A673 (cell line): Measurements from ENCODE around the gene FGF12. TPM values are rescaled to one million over a fixed set of nuclear protein-coding genes. Genes with fewer than 3 reads are reported as not detected.
A peak's percentile ranks its signal among the peaks of the same experiment; 100 is the strongest.

ENCODE experiments used
- BruUV-seq: library from RNA; stranded (reverse); fragments of 400-500 nt; replicated peaks from 2 replicates; lab custom pipeline; 2021; lab: Mats Ljungman, UMichigan
- CTCF ChIA-PET: fragments of 300-600 bp; sonication (Branson Sonifier 250); formaldehyde crosslinking; loops from one replicate; lab custom pipeline; 2022; ENCODE audit warnings: antibody characterized with exemption; lab: Charles Lee
- POLR2A ChIA-PET: fragments of 300-600 bp; sonication (Branson Sonifier 250); formaldehyde crosslinking; loops from one replicate; lab custom pipeline; 2022; ENCODE audit warnings: antibody characterized with exemption; ENCODE audit not compliant: low non-redundant PET; lab: Charles Lee
- DNase-seq: peaks from one replicate; pipeline ENCODE4 v3.0.0-alpha.2; 2015; ENCODE audit warnings: low spot score
- H3K27ac ChIP-seq: fragments of 200-600 bp; sonication (generic); 2 replicates; pipeline ENCODE4 v1.5.1; 2016; ENCODE audit warnings: mixed run types, low read depth, mild to moderate bottlenecking, mixed read lengths, antibody characterized with exemption, low read length; ENCODE audit not compliant: poor library complexity, severe bottlenecking
- H3K27me3 ChIP-seq: fragments of 200-600 bp; sonication (generic); replicated peaks from 2 replicates; pipeline ENCODE4 v1.6.1; 2017; ENCODE audit warnings: mixed run types, low read depth, mild to moderate bottlenecking, mixed read lengths, antibody characterized with exemption, low read length; ENCODE audit not compliant: insufficient read depth, poor library complexity
- H3K36me3 ChIP-seq: fragments of 200-600 bp; sonication (generic); 2 replicates; pipeline ENCODE4 v1.6.1; 2016; ENCODE audit warnings: mixed run types, mild to moderate bottlenecking, mixed read lengths, antibody characterized with exemption, low read length; ENCODE audit not compliant: insufficient read depth, poor library complexity, severe bottlenecking
- H3K4me1 ChIP-seq: fragments of 200-600 bp; sonication (generic); 2 replicates; pipeline ENCODE4 v1.6.1; 2017; ENCODE audit warnings: mixed run types, mild to moderate bottlenecking, mixed read lengths, antibody characterized with exemption, low read length; ENCODE audit not compliant: insufficient read depth, poor library complexity, severe bottlenecking
- H3K4me3 ChIP-seq: fragments of 200-600 bp; sonication (generic); 2 replicates; pipeline ENCODE4 v1.5.1; 2016; ENCODE audit warnings: low read depth, mixed run types, mild to moderate bottlenecking, mixed read lengths, low read length; ENCODE audit not compliant: poor library complexity, severe bottlenecking
- H3K9me3 ChIP-seq: fragments of 200-600 bp; sonication (generic); 2 replicates; pipeline ENCODE4 v1.6.1; 2016; ENCODE audit warnings: mixed run types, low read depth, mild to moderate bottlenecking, mixed read lengths, antibody characterized with exemption, low read length; ENCODE audit not compliant: poor library complexity, severe bottlenecking
- EZH2 ChIP-seq: fragments of 200-600 bp; sonication (generic); IDR thresholded peaks from 2 replicates; pipeline ENCODE4 v1.6.1; 2017; ENCODE audit warnings: borderline replicate concordance, low read depth, mild to moderate bottlenecking, mixed read lengths, antibody characterized with exemption, low read length; ENCODE audit not compliant: poor library complexity, severe bottlenecking
- intact Hi-C: fragments of 100-400 bp; cut with micrococcal nuclease; formaldehyde crosslinking; loops from one replicate; pipeline ENCODE4 v1.10.0; 2022; ENCODE audit not compliant: unreplicated experiment
- total RNA-seq: library from RNA; stranded (reverse); gene quantifications from 2 replicates; pipeline ENCODE4 v1.2.3, GENCODE V29; 2021
- TF ChIP-seq, protein P1 (sequence below): fragments of 300-800, 200-600 bp; sonication (generic); conservative IDR thresholded peaks from 2 replicates; pipeline ENCODE4 v1.5.1; 2017; ENCODE audit warnings: low read depth, mild to moderate bottlenecking, antibody characterized with exemption, low read length, moderate library complexity, mixed read lengths

The FGF12 gene
- total RNA-seq, 1 experiment from 2014 or later = 2.3 TPM

DNA sequence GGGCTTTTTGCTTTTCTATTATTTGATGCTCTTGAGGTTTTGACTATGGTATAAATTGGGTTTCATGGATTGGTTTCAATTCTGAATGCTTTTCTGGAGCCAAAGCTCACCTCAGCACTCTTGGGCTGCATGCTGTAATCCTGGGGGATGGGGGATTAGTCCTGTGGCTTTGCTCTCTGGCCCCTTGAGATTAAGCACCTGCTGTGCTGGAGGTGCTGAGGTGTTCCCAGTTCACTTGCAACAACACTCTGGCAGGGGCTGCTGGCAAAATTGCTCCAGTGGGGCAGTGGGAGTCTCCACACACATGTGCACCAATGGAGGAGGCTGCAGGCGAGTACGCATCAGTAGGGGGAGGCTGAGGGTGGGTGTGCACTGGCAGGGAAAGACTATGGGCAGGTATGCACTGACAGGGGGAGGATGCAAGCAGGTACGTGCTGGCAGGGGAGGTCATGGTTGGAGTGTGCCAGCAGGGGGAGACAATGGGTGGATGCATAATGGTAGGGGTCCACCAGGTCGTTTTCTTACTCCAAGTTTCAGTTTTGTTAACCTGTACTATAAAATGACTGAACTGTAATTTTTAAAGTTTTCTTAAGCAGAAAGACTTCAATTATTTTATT, 489.2 kb downstream of the FGF12 start:
- ChIA-PET POLR2A (no interaction called here), CTCF (no interaction called here)
- H3K36me3 ChIP-seq = no peaks in the 10 kb centered on the region
- no peaks in the 10 kb centered on the region for H3K27me3 ChIP-seq
- no peaks in the 10 kb centered on the region for H3K9me3 ChIP-seq
- H3K27ac ChIP-seq = no peak overlapping the region
- TF ChIP-seq EZH2 = no peak
- TF ChIP-seq, protein P1, sequence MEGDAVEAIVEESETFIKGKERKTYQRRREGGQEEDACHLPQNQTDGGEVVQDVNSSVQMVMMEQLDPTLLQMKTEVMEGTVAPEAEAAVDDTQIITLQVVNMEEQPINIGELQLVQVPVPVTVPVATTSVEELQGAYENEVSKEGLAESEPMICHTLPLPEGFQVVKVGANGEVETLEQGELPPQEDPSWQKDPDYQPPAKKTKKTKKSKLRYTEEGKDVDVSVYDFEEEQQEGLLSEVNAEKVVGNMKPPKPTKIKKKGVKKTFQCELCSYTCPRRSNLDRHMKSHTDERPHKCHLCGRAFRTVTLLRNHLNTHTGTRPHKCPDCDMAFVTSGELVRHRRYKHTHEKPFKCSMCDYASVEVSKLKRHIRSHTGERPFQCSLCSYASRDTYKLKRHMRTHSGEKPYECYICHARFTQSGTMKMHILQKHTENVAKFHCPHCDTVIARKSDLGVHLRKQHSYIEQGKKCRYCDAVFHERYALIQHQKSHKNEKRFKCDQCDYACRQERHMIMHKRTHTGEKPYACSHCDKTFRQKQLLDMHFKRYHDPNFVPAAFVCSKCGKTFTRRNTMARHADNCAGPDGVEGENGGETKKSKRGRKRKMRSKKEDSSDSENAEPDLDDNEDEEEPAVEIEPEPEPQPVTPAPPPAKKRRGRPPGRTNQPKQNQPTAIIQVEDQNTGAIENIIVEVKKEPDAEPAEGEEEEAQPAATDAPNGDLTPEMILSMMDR = peak; percentile 36
- no peak for DNase-seq
- BruUV-seq = no TSS peak
- intact Hi-C loops = no loop called here
- no peaks in the 10 kb centered on the region for H3K4me1 ChIP-seq
- H3K4me3 ChIP-seq = no peak overlapping the region

GRCh38 chr3:192229866-192230265, 497.5 kb downstream of the FGF12 start:
- no peaks in the 10 kb centered on the region for H3K36me3 ChIP-seq
- H3K27me3 ChIP-seq = no peaks in the 10 kb centered on the region
- intact Hi-C loops = no loop called here
- ChIA-PET CTCF (no interaction called here), POLR2A (no interaction called here)
- H3K9me3 ChIP-seq = no peaks in the 10 kb centered on the region
- no TSS peak for BruUV-seq
- no peaks in the 10 kb centered on the region for H3K4me1 ChIP-seq
- H3K4me3 ChIP-seq = no peak overlapping the region
- no peak overlapping the region for H3K27ac ChIP-seq
- TF ChIP-seq, protein P1 = no peak
- TF ChIP-seq EZH2 = no peak
- DNase-seq = no peak

DNA sequence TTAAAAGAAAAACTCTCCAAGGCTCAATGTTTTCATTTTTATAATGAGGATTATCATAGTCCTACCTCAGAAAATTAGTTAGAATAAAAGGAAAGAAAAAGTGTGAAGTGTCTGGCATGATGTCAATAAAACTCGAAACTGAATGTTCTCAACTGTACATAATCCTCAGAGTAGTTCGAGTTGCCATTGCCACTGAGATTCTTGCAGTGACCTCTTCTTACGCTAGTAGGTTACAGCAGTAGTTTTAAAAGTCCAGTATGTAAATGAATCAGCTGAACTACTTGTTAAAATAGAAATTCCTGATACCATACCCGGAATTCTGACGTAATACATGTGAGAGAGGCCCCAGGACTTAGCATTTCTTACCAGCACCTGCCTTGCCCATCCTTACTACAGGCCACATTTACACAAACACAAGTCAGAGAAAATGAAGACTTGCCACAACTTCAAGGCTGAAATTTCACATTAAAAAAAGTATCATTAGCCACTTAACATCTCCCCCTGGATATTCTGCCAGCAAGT, 502.6 kb downstream of the FGF12 start:
- Histone ChIP-seq H3K36me3 (no peaks in the 10 kb centered on the region), H3K4me3 (no peak overlapping the region), H3K9me3 (no peaks in the 10 kb centered on the region), H3K27ac (no peak overlapping the region), H3K4me1 (no peaks in the 10 kb centered on the region), H3K27me3 (no peaks in the 10 kb centered on the region)
- intact Hi-C loops = no loop called here
- TF ChIP-seq, protein P1 = no peak
- TF ChIP-seq EZH2 = no peak
- ChIA-PET CTCF (no interaction called here), POLR2A (no interaction called here)
- DNase-seq = no peak
- no TSS peak for BruUV-seq
